Measurements from ENCODE around the gene CLCN2.

DNA sequence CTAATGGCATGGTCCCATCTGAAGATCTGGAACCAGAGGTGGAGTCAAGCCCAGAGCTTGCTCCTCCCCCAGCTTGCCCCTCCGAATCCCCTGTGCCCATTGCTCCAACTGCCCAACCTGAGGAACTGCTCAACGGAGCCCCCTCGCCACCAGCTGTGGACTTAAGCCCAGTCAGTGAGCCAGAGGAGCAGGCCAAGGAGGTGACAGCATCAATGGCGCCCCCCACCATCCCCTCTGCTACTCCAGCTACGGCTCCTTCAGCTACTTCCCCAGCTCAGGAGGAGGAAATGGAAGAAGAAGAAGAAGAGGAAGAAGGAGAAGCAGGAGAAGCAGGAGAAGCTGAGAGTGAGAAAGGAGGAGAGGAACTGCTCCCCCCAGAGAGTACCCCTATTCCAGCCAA lies 39.7 kb downstream of the CLCN2 start:
- TF ChIP-seq, protein P1, sequence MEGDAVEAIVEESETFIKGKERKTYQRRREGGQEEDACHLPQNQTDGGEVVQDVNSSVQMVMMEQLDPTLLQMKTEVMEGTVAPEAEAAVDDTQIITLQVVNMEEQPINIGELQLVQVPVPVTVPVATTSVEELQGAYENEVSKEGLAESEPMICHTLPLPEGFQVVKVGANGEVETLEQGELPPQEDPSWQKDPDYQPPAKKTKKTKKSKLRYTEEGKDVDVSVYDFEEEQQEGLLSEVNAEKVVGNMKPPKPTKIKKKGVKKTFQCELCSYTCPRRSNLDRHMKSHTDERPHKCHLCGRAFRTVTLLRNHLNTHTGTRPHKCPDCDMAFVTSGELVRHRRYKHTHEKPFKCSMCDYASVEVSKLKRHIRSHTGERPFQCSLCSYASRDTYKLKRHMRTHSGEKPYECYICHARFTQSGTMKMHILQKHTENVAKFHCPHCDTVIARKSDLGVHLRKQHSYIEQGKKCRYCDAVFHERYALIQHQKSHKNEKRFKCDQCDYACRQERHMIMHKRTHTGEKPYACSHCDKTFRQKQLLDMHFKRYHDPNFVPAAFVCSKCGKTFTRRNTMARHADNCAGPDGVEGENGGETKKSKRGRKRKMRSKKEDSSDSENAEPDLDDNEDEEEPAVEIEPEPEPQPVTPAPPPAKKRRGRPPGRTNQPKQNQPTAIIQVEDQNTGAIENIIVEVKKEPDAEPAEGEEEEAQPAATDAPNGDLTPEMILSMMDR (IDR thresholded peaks at IDR 0.05; ENCODE audit: poor library complexity, severe bottlenecking), result no peak
- no peak for TF ChIP-seq POLR2AphosphoS5 (IDR thresholded peaks at IDR 0.05)
- no peak for TF ChIP-seq MXI1 (conservative IDR thresholded peaks at IDR 0.05; ENCODE audit: poor library complexity, severe bottlenecking)
- TF ChIP-seq EZH2 (IDR thresholded peaks at IDR 0.05; ENCODE audit: borderline replicate concordance, insufficient read depth, low read length, poor library complexity, severe bottlenecking), result no peak
